A549 (cell line): Measurements from ENCODE around the gene SND1. TPM values are rescaled to one million over a fixed set of nuclear protein-coding genes. Genes with fewer than 3 reads are reported as not detected.

Experiments
- ATAC-seq, 2 experiments: fragments of 200-7000 bp in 1 of 2; fragments of >200 bp in 1 of 2; cut with Nextera tagmentation in 1 of 2; cut with Tn5 transposase in 1 of 2; 3 replicates each; pipeline versions ENCODE4 v1.8.0 to v1.9.1; 2018 to 2020; ENCODE audit warnings: mild to moderate bottlenecking in 1 of 2, moderate library complexity in 1 of 2
- CTCF ChIA-PET: fragments of 300-600 bp; sonication (Branson Sonifier 250); formaldehyde crosslinking; extraction: SDS; loops from one replicate; lab custom pipeline; 2021; ENCODE audit warnings: antibody characterized with exemption, inconsistent platforms; lab: Yijun Ruan, JAX
- POLR2A ChIA-PET: fragments of 350-600 bp; formaldehyde crosslinking; extraction: SDS; loops from one replicate; lab custom pipeline; 2021; ENCODE audit warnings: antibody characterized with exemption, inconsistent platforms; lab: Yijun Ruan, JAX
- DNase-seq, 2 experiments: peaks; one replicate each; pipeline versions ENCODE4 v3.0.0 to v3.0.0-alpha.2; 2011 to 2016; ENCODE audit warnings: low read depth in 1 of 2, low spot score in 1 of 2
- FAIRE-seq: peaks from 2 replicates; lab custom pipeline; 2011; peaks lifted over from hg19 to GRCh38; lab: Jason Lieb, UNC
- H3K27ac ChIP-seq, 2 experiments: fragments of >200 bp; sonication (Bioruptor Twin); formaldehyde crosslinking; 3 replicates each; pipeline ENCODE4 v1.5.1; 2016 to 2017
- H3K4me1 ChIP-seq: fragments of >200 bp; sonication (Bioruptor Twin); formaldehyde crosslinking; 3 replicates; pipeline ENCODE4 v1.6.1; 2016
- H3K4me2 ChIP-seq: fragments of >200 bp; sonication (Bioruptor Twin); formaldehyde crosslinking; 3 replicates; pipeline ENCODE4 v1.6.1; 2016
- H3K4me3 ChIP-seq: fragments of >200 bp; sonication (Bioruptor Twin); formaldehyde crosslinking; 3 replicates; pipeline ENCODE4 v1.5.1; 2016
- H3K9me3 ChIP-seq: fragments of >200 bp; sonication (Bioruptor Twin); formaldehyde crosslinking; 3 replicates; pipeline ENCODE4 v1.6.1; 2016
- BHLHE40 ChIP-seq: IDR thresholded peaks from 2 replicates; pipeline ENCODE4 v1.6.1; 2012; ENCODE audit warnings: low read depth, low read length, inconsistent platforms
- EHF ChIP-seq: fragments of 250-450 bp; sonication (Bioruptor Pico); IDR thresholded peaks from 2 replicates; pipeline ENCODE4 v1.5.0; 2020; ENCODE audit warnings: mild to moderate bottlenecking
- EP300 ChIP-seq, 2 experiments: fragments of >200 bp; sonication (Bioruptor Twin); formaldehyde crosslinking; IDR thresholded peaks; 2 replicates in 1 of 2; 3 replicates in 1 of 2; pipeline ENCODE4 v1.6.1; 2016 to 2017
- ESRRA ChIP-seq: fragments of 150-350 bp; IDR thresholded peaks from 2 replicates; pipeline ENCODE4 v1.6.1; 2014; ENCODE audit warnings: mild to moderate bottlenecking, low read length, borderline replicate concordance
- FOSB ChIP-seq: fragments of 250-450 bp; sonication (Bioruptor Pico); IDR thresholded peaks from 2 replicates; pipeline ENCODE4 v1.5.0; 2020; ENCODE audit warnings: mild to moderate bottlenecking, moderate library complexity
- FOSL2 ChIP-seq, 2 experiments: fragments of 450-650 bp in 1 of 2; fragments of >200 bp in 1 of 2; sonication (Bioruptor Twin) in 1 of 2; formaldehyde crosslinking; IDR thresholded peaks; 2 replicates each; pipeline versions ENCODE4 v1.5.0 to v1.6.1; 2016 to 2020; ENCODE audit warnings: mild to moderate bottlenecking in 1 of 2, moderate library complexity in 1 of 2
- FOXS1 ChIP-seq: fragments of 250-450 bp; sonication (Bioruptor Pico); IDR thresholded peaks from 2 replicates; pipeline ENCODE4 v1.5.0; 2020; ENCODE audit warnings: mild to moderate bottlenecking, moderate library complexity
- GATA3 ChIP-seq: IDR thresholded peaks from 2 replicates; pipeline ENCODE4 v1.6.1; 2012; ENCODE audit warnings: borderline replicate concordance
- HDAC2 ChIP-seq: fragments of 200-600 bp; sonication (generic); IDR thresholded peaks from 2 replicates; pipeline ENCODE4 v1.6.1; 2016
- HEYL ChIP-seq: fragments of 250-450 bp; sonication (Bioruptor Pico); IDR thresholded peaks from 2 replicates; pipeline ENCODE4 v1.8.0; 2021; ENCODE audit warnings: mild to moderate bottlenecking, moderate library complexity
- HOXA7 ChIP-seq: fragments of 250-450 bp; sonication (Bioruptor Pico); IDR thresholded peaks from 2 replicates; pipeline ENCODE4 v1.5.0; 2020; ENCODE audit warnings: mild to moderate bottlenecking, moderate library complexity
- HOXB13 ChIP-seq: fragments of 250-450 bp; sonication (Bioruptor Pico); IDR thresholded peaks from 2 replicates; pipeline ENCODE4 v1.5.0; 2020; ENCODE audit warnings: low read depth, mild to moderate bottlenecking, moderate library complexity
- JUN ChIP-seq, 2 experiments: fragments of >200 bp; sonication (Bioruptor Twin); formaldehyde crosslinking; IDR thresholded peaks; 2 replicates in 1 of 2; 3 replicates in 1 of 2; pipeline ENCODE4 v1.6.1; 2016 to 2017
- JUNB ChIP-seq: fragments of >200 bp; sonication (Bioruptor Twin); formaldehyde crosslinking; IDR thresholded peaks from 2 replicates; pipeline ENCODE4 v1.6.1; 2016
- KDM1A ChIP-seq: fragments of 200-600 bp; sonication (generic); IDR thresholded peaks from 2 replicates; pipeline ENCODE4 v1.6.1; 2016; ENCODE audit warnings: low read depth, mild to moderate bottlenecking
- MAFK ChIP-seq: fragments of 450-650 bp; IDR thresholded peaks from 2 replicates; pipeline ENCODE4 v1.6.1; 2014; ENCODE audit not compliant: partially characterized antibody
- MYC ChIP-seq: IDR thresholded peaks from 2 replicates; pipeline ENCODE4 v1.6.1; 2012; ENCODE audit warnings: mild to moderate bottlenecking, inconsistent platforms, low read length, improper control_type of control experiment, borderline replicate concordance
- NFE2L2 ChIP-seq: fragments of 150-350 bp; conservative IDR thresholded peaks from 2 replicates; pipeline ENCODE4 v1.6.1; 2014; ENCODE audit warnings: low read length
- POLR2AphosphoS2 ChIP-seq: conservative IDR thresholded peaks from 2 replicates; pipeline ENCODE4 v1.6.1; 2012; ENCODE audit warnings: low read length, improper control_type of control experiment, inconsistent platforms
- RAD21 ChIP-seq, 2 experiments: fragments of >200 bp in 1 of 2; sonication (Bioruptor Twin) in 1 of 2; formaldehyde crosslinking in 1 of 2; IDR thresholded peaks in 1 of 2; conservative IDR thresholded peaks in 1 of 2; 2 replicates in 1 of 2; 3 replicates in 1 of 2; pipeline ENCODE4 v1.6.1; 2012 to 2018; ENCODE audit warnings: inconsistent platforms in 1 of 2
- RARB ChIP-seq: fragments of 250-450 bp; sonication (Bioruptor Pico); IDR thresholded peaks from 2 replicates; pipeline ENCODE4 v1.8.0; 2021; ENCODE audit warnings: mild to moderate bottlenecking, moderate library complexity
- RCOR1 ChIP-seq: fragments of 150-350 bp; IDR thresholded peaks from 2 replicates; pipeline ENCODE4 v1.6.1; 2014; ENCODE audit warnings: antibody characterized with exemption, low read length, low read depth
- RFX5 ChIP-seq: fragments of 450-650 bp; IDR thresholded peaks from 2 replicates; pipeline ENCODE4 v1.7.1; 2014; ENCODE audit warnings: antibody characterized with exemption, mild to moderate bottlenecking, moderate library complexity
- SREBF2 ChIP-seq: fragments of 450-650 bp; IDR thresholded peaks from 2 replicates; pipeline ENCODE4 v1.6.1; 2014; ENCODE audit warnings: mild to moderate bottlenecking, moderate library complexity
- TFCP2L1 ChIP-seq: fragments of 250-450 bp; sonication (Bioruptor Pico); IDR thresholded peaks from 2 replicates; pipeline ENCODE4 v1.5.0; 2021; ENCODE audit warnings: mild to moderate bottlenecking
- ZC3H11A ChIP-seq: fragments of 450-650 bp; IDR thresholded peaks from 2 replicates; pipeline ENCODE4 v1.6.1; 2014; ENCODE audit warnings: antibody characterized with exemption, mild to moderate bottlenecking
- ZFP36 ChIP-seq: fragments of 450-650 bp; IDR thresholded peaks from 2 replicates; pipeline ENCODE4 v1.6.1; 2014; ENCODE audit warnings: borderline replicate concordance; ENCODE audit not compliant: partially characterized antibody
- ZSCAN20 ChIP-seq: fragments of 250-450 bp; sonication (Bioruptor Pico); IDR thresholded peaks from 2 replicates; pipeline ENCODE4 v1.8.0; 2022; ENCODE audit warnings: mild to moderate bottlenecking, moderate library complexity
- WGBS: methylation state at CpG from one replicate; pipeline ENCODE4 v1.1.6; 2017; ENCODE audit errors: missing lambda C conversion rate; 5-methylcytosine and 5-hydroxymethylcytosine counted together
- polyA plus RNA-seq, 4 experiments: library from polyadenylated mRNA; depleted of rRNA in 3 of 4; stranded (reverse); fragments of >200 nt; fragmentation: RNase III in 1 of 4; extraction: RNeasy Plus Mini Kit Qiagen cat#74134 plus additional on column Dnase treatment in 1 of 4; gene quantifications; 2 replicates in 3 of 4; 3 replicates in 1 of 4; pipeline ENCODE4 v1.2.3, GENCODE V29; 2011 to 2017
- TF ChIP-seq, protein P1 (sequence below): IDR thresholded peaks from 2 replicates; pipeline ENCODE4 v1.6.1; 2012
- TF ChIP-seq, protein P2 (sequence below): IDR thresholded peaks from 2 replicates; pipeline ENCODE4 v1.6.1; 2012; ENCODE audit warnings: low read depth, borderline replicate concordance
- TF ChIP-seq, protein P3 (sequence below): fragments of 250-450 bp; sonication (Bioruptor Pico); IDR thresholded peaks from 2 replicates; pipeline ENCODE4 v1.5.0; 2020; ENCODE audit warnings: low read depth, mild to moderate bottlenecking, moderate library complexity
- TF ChIP-seq, protein P4 (sequence below): fragments of 250-450 bp; sonication (Bioruptor Pico); IDR thresholded peaks from 2 replicates; pipeline ENCODE4 v1.5.0; 2021; ENCODE audit warnings: mild to moderate bottlenecking, moderate library complexity, borderline replicate concordance

Gene SND1
- polyA plus RNA-seq, 2 of the 4 experiments (the other 2 are of a cell fraction), result 102 to 138 TPM

DNA sequence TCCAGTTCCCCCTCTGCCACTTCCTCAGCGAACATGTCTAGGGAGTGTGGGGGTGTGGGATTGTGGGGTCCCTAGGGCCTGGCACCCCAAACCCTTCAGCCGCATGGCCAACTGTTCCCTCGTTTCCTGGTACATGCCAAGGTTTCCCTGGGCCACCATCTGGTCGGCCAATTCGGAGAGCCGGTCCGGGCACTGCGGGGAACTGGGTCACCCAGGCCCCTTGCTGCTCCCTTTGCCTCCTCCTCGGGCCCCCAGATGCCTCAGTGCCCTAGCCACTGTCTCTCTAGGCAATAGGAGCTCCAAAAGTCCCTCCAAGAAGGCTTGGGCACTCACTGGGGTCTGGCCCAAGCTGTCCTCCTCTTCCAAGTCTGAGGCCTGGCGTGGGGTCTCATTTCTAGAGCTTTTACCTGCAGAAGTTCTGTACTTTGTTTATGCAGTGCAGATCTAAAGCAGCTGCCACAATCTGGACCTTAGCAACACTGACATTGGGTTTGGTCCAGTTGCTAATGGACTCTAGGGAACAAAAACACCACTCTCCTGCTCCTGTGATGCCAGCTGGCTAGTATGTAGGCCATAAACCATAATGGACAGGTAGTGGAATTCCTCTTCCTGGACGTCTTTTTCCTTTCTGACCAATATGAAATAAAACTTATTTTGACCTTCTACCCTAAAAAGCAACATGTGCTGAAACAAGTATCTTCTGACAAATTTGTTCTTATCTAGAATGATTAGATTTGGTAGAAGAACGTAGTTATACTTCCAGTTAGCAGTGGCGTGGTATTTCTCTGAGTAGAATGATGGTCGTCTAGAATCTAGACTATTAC, 206.3 kb downstream of the SND1 start:
- FAIRE-seq (no peak), ATAC-seq (no peak), DNase-seq (no peak)
- CTCF ChIA-PET, result interaction anchor here (1.2 kb wide), 1 partner anchor 23 kb away, joined by 3 read pairs; no protein-coding TSS in a partner anchor
- no peak for TF ChIP-seq FOXS1 (CRISPR knock-in tag)
- TF ChIP-seq GATA3, result no peak
- TF ChIP-seq ESRRA, result no peak
- no peak for TF ChIP-seq RAD21 (conservative IDR thresholded peaks at IDR 0.05 in 1 of 2, IDR thresholded peaks at IDR 0.05 in 1 of 2)
- no peak for TF ChIP-seq NFE2L2
- no peak for TF ChIP-seq BHLHE40
- no peak for TF ChIP-seq HDAC2
- no peak for TF ChIP-seq HOXA7 (CRISPR knock-in tag)
- no peak for TF ChIP-seq TFCP2L1 (CRISPR knock-in tag)
- no peak for TF ChIP-seq HEYL (CRISPR knock-in tag)
- no peak for TF ChIP-seq ZSCAN20 (CRISPR knock-in tag)
- TF ChIP-seq SREBF2, result no peak
- no peak for TF ChIP-seq EHF (CRISPR knock-in tag)
- TF ChIP-seq, protein P1, sequence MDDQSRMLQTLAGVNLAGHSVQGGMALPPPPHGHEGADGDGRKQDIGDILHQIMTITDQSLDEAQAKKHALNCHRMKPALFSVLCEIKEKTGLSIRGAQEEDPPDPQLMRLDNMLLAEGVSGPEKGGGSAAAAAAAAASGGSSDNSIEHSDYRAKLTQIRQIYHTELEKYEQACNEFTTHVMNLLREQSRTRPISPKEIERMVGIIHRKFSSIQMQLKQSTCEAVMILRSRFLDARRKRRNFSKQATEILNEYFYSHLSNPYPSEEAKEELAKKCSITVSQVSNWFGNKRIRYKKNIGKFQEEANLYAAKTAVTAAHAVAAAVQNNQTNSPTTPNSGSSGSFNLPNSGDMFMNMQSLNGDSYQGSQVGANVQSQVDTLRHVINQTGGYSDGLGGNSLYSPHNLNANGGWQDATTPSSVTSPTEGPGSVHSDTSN, result no peak
- no peak for TF ChIP-seq JUNB
- no peak for TF ChIP-seq HOXB13
- TF ChIP-seq FOSB (CRISPR knock-in tag), result no peak
- no peak for TF ChIP-seq KDM1A
- Histone ChIP-seq H3K4me2 (no peak overlapping the region), H3K27ac (no peak overlapping the region), H3K4me3 (no peak overlapping the region), H3K9me3 (no peaks in the 10 kb centered on the region), H3K4me1 (no peaks in the 10 kb centered on the region)
- POLR2A ChIA-PET, result no interaction called here
- 95% methylated on average over 14 of the region's 14 CpGs for WGBS

DNA sequence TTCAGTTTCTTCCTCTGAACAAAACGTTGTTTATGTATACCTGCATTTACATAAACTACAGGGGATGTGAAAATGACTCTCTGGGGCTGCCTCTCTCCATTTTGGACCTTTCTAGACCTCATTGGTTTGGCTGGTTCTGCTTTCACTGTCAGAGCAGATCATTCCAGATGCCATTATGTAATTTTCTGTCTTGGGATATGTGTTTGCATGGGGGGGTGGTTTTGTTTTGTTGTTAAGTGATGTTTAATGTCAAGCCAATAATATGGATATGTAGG, 206.9 kb downstream of the SND1 start:
- H3K4me3 ChIP-seq, result no peak overlapping the region
- no peak for ATAC-seq
- ChIA-PET CTCF (interaction anchor here (1.2 kb wide), 1 partner anchor 22 kb away, joined by 3 read pairs; no protein-coding TSS in a partner anchor), POLR2A (no interaction called here)
- no peak overlapping the region for H3K27ac ChIP-seq
- WGBS, result 91% methylated on average over 1 of the region's 1 CpG
- no peak overlapping the region for H3K4me2 ChIP-seq
- TF ChIP-seq FOSL2 (IDR thresholded peaks at IDR 0.05), result no peak
- no peak for TF ChIP-seq FOSL2 (CRISPR knock-in tag; IDR thresholded peaks at IDR 0.05)
- no peak for TF ChIP-seq ZC3H11A
- no peak for TF ChIP-seq RCOR1
- TF ChIP-seq JUN (IDR thresholded peaks at IDR 0.05), result no peak
- TF ChIP-seq POLR2AphosphoS2, result no peak
- TF ChIP-seq GATA3, result no peak
- no peak for TF ChIP-seq RAD21 (conservative IDR thresholded peaks at IDR 0.05 in 1 of 2, IDR thresholded peaks at IDR 0.05 in 1 of 2)
- TF ChIP-seq RFX5, result no peak
- TF ChIP-seq, protein P1, result no peak
- no peak for TF ChIP-seq MAFK
- no peak for TF ChIP-seq RARB (CRISPR knock-in tag)
- TF ChIP-seq, protein P2, sequence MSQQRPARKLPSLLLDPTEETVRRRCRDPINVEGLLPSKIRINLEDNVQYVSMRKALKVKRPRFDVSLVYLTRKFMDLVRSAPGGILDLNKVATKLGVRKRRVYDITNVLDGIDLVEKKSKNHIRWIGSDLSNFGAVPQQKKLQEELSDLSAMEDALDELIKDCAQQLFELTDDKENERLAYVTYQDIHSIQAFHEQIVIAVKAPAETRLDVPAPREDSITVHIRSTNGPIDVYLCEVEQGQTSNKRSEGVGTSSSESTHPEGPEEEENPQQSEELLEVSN, result no peak
- no peak for TF ChIP-seq BHLHE40
- no peak for TF ChIP-seq EP300 (IDR thresholded peaks at IDR 0.05)
- TF ChIP-seq, protein P3, sequence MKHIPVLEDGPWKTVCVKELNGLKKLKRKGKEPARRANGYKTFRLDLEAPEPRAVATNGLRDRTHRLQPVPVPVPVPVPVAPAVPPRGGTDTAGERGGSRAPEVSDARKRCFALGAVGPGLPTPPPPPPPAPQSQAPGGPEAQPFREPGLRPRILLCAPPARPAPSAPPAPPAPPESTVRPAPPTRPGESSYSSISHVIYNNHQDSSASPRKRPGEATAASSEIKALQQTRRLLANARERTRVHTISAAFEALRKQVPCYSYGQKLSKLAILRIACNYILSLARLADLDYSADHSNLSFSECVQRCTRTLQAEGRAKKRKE (CRISPR knock-in tag), result no peak
- TF ChIP-seq ZFP36, result no peak
- TF ChIP-seq, protein P4, sequence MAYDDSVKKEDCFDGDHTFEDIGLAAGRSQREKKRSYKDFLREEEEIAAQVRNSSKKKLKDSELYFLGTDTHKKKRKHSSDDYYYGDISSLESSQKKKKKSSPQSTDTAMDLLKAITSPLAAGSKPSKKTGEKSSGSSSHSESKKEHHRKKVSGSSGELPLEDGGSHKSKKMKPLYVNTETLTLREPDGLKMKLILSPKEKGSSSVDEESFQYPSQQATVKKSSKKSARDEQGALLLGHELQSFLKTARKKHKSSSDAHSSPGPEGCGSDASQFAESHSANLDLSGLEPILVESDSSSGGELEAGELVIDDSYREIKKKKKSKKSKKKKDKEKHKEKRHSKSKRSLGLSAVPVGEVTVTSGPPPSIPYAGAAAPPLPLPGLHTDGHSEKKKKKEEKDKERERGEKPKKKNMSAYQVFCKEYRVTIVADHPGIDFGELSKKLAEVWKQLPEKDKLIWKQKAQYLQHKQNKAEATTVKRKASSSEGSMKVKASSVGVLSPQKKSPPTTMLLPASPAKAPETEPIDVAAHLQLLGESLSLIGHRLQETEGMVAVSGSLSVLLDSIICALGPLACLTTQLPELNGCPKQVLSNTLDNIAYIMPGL (CRISPR knock-in tag), result no peak
- TF ChIP-seq SREBF2, result no peak
- no peak for TF ChIP-seq MYC
- TF ChIP-seq NFE2L2, result no peak
- H3K4me1 ChIP-seq, result no peaks in the 10 kb centered on the region
- no peak for DNase-seq
- no peak for FAIRE-seq
- no peaks in the 10 kb centered on the region for H3K9me3 ChIP-seq
